Esophagus squamous epithelium (tissue), 4 donors: ENCODE data around the gene SNN.

Source experiments
- POLR2A ChIP-seq, 4 donors: fragments of 450-650 bp; IDR thresholded peaks; one replicate each; pipeline ENCODE4 v1.6.1; 2017; ENCODE audit warnings: antibody characterized with exemption in 4 of 4, mild to moderate bottlenecking in 4 of 4, moderate library complexity in 3 of 4
- TF ChIP-seq, protein P1 (sequence below), 6 experiments: fragments of 450-650 bp in 4 of 6; fragments of 200-600 bp in 2 of 6; sonication (generic) in 2 of 6; IDR thresholded peaks; one replicate each; pipeline ENCODE4 v1.5.1; 2016 to 2019; ENCODE audit warnings: antibody characterized with exemption in 6 of 6, mild to moderate bottlenecking in 4 of 6, moderate library complexity in 4 of 6

DNA sequence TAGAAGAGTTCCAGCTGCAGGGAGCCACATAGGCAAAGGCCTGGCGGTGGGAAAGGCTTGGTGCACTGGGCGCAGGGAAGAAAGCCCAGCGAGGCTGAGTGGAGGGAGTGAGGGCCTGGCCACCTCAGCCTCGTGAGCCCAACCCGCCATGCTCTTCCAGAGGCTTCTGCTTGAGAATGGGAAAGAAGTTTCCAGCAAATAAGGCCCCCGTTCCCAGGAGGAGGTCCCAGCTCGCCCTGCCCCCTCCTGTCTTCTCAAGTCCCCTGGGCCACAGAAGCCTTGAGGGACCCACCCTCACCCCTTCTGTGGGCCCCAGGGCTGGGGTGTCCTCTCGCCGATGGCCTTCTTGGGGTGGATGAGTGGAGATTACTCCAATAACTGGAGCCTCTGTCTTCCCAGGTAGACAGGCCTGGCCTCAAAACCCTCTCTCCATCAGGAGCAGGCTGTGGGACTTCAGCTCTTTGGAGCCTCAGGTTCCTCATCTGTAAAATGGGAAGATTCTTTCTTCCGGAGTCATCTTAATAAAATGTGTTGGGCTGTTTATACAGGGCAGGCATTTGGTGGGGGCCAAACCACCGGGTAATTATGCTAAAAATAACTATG, 933 bp upstream of the SNN start:
- TF ChIP-seq, protein P1, sequence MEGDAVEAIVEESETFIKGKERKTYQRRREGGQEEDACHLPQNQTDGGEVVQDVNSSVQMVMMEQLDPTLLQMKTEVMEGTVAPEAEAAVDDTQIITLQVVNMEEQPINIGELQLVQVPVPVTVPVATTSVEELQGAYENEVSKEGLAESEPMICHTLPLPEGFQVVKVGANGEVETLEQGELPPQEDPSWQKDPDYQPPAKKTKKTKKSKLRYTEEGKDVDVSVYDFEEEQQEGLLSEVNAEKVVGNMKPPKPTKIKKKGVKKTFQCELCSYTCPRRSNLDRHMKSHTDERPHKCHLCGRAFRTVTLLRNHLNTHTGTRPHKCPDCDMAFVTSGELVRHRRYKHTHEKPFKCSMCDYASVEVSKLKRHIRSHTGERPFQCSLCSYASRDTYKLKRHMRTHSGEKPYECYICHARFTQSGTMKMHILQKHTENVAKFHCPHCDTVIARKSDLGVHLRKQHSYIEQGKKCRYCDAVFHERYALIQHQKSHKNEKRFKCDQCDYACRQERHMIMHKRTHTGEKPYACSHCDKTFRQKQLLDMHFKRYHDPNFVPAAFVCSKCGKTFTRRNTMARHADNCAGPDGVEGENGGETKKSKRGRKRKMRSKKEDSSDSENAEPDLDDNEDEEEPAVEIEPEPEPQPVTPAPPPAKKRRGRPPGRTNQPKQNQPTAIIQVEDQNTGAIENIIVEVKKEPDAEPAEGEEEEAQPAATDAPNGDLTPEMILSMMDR (IDR thresholded peaks at IDR 0.05) = no peak
- TF ChIP-seq POLR2A (IDR thresholded peaks at IDR 0.05) = no peak
